ENCODE results near the gene CYP26C1. TPM values are rescaled to one million over a fixed set of nuclear protein-coding genes. Genes with fewer than 3 reads are reported as not detected.

Gene CYP26C1
- total and polyA plus RNA-seq, 2 of the 4 experiments (the other 2 are of a cell fraction): 0.02 TPM; not detected in 1

DNA sequence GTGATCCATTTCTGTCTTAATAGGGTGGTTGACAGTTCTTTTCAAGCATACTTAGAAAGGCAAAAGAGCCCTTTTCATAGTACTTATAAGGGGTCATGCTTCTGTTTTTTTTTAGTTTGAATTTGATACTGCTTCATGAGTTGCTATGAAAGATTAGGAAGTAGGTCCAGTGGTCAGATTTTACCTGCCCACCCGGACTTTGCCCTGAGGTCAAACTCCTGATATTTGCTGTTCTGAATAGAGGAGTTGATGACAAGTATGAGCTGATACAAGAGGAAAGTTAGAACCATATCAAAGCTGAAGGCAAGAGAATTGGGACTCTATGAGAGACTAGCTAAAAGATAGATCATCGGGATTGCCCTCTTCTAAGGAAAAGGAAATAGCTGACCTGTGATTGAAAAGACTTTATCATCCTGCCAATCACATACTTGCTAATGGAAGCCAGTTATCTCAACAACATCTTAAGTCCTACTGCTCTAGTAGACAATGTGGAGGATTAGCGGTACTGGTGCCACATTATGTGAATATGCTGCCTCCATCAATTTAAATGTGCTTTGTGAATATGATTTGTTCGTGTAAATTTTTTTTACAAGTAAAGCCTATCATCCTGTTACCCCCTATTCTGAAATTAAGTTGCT, 37.5 kb upstream of the CYP26C1 start:
- Histone ChIP-seq H2BK15ac (ENCODE audit: low read depth, low read length) (no peak overlapping the region), H4K20me1 (ENCODE audit: insufficient read depth, low read length) (no peaks in the 10 kb centered on the region), H3K23ac (ENCODE audit: low read depth, low read length) (no peak overlapping the region), H2BK20ac (ENCODE audit: low read depth, low read length) (no peak overlapping the region), H3K4ac (ENCODE audit: low read depth, low read length) (no peak overlapping the region), H3K18ac (ENCODE audit: low read depth, low read length) (no peak overlapping the region), H4K5ac (ENCODE audit: low read depth, low read length) (no peak overlapping the region), H3K14ac (replicated peaks; ENCODE audit: low read depth, low read length) (no peak overlapping the region), H3K4me1 (ENCODE audit: control insufficient read depth, insufficient read depth, low read length) (no peaks in the 10 kb centered on the region), H4K91ac (ENCODE audit: insufficient read depth, low read depth, low read length) (no peak overlapping the region), H3K36me3 (ENCODE audit: control insufficient read depth, insufficient read depth, low read length) (no peaks in the 10 kb centered on the region), H2AK5ac (ENCODE audit: low read depth, low read length) (no peak overlapping the region), H3K4me3 (ENCODE audit: insufficient read depth, low read depth, low read length) (no peak overlapping the region), H3K4me2 (ENCODE audit: low read depth, low read length) (no peak overlapping the region), H2AK9ac (replicated peaks; ENCODE audit: low read depth, low read length, poor library complexity) (no peak overlapping the region), H3K79me1 (ENCODE audit: low read depth in 1 of 2, low read length in 2 of 2) (no peaks in the 10 kb centered on the region), H3K9me3 (ENCODE audit: control insufficient read depth, insufficient read depth, low read length) (peaks cover 2% of the 10 kb centered on the region), H3K27ac (ENCODE audit: insufficient read depth, low read length) (no peak overlapping the region), H2AFZ (replicated peaks; ENCODE audit: low read length, poor library complexity) (no peak overlapping the region), H4K8ac (ENCODE audit: low read depth in 2 of 2, low read length in 2 of 2) (no peak overlapping the region), H2BK120ac (ENCODE audit: low read depth, low read length) (no peak overlapping the region), H2BK5ac (ENCODE audit: low read depth, low read length, poor library complexity, severe bottlenecking) (no peak overlapping the region), H3K9ac (ENCODE audit: low read depth, low read length) (no peak overlapping the region), H3K56ac (ENCODE audit: extremely low read depth, insufficient read depth, low read length) (no peak overlapping the region), H3K27me3 (ENCODE audit: control insufficient read depth, insufficient read depth, low read length) (no peaks in the 10 kb centered on the region), H3K9me1 (ENCODE audit: insufficient read depth, low read length) (no peaks in the 10 kb centered on the region)
- dilution Hi-C loops (cut with HindIII; ENCODE audit: low sequenced_read_pairs, unreplicated experiment) (no loop called here), intact Hi-C loops (cut with micrococcal nuclease) (no loop called here), in situ Hi-C loops (cut with MboI; ENCODE audit: low sequenced_read_pairs) (no loop called here)
- no TSS peak for BruUV-seq (replicated peaks)
- WGBS, 2 experiments (ENCODE audit: extremely low coverage in 2 of 2, insufficient read length in 1 of 2): no CpG with 5 or more reads among the region's 4 CpGs
- ChIA-PET POLR2A (ENCODE audit: unreplicated experiment) (no interaction called here), CTCF (interaction anchor here (0.6 to 1.4 kb wide), 4 partner anchors 10 to 178 kb away, joined by 4 to 6 read pairs (median 4); no protein-coding TSS in a partner anchor)
- no peak for ATAC-seq (ENCODE audit: low read depth)
- no peak for DNase-seq
- no peak for TF ChIP-seq MAZ (IDR thresholded peaks at IDR 0.05; ENCODE audit: borderline replicate concordance, low read depth, low read length)
- no peak for TF ChIP-seq USF2 (IDR thresholded peaks at IDR 0.05; ENCODE audit: low read depth, low read length)
- TF ChIP-seq BHLHE40 (IDR thresholded peaks at IDR 0.05; ENCODE audit: low read depth, low read length): no peak
- TF ChIP-seq CEBPB (IDR thresholded peaks at IDR 0.05; ENCODE audit: low read depth, low read length): no peak
- TF ChIP-seq RCOR1 (IDR thresholded peaks at IDR 0.05; ENCODE audit: insufficient replicate concordance, low read length): no peak
- no peak for TF ChIP-seq NFE2L2 (IDR thresholded peaks at IDR 0.05; ENCODE audit: low read depth, low read length)
- TF ChIP-seq RFX5 (IDR thresholded peaks at IDR 0.05; ENCODE audit: low read depth, low read length): no peak
- TF ChIP-seq, protein P1, sequence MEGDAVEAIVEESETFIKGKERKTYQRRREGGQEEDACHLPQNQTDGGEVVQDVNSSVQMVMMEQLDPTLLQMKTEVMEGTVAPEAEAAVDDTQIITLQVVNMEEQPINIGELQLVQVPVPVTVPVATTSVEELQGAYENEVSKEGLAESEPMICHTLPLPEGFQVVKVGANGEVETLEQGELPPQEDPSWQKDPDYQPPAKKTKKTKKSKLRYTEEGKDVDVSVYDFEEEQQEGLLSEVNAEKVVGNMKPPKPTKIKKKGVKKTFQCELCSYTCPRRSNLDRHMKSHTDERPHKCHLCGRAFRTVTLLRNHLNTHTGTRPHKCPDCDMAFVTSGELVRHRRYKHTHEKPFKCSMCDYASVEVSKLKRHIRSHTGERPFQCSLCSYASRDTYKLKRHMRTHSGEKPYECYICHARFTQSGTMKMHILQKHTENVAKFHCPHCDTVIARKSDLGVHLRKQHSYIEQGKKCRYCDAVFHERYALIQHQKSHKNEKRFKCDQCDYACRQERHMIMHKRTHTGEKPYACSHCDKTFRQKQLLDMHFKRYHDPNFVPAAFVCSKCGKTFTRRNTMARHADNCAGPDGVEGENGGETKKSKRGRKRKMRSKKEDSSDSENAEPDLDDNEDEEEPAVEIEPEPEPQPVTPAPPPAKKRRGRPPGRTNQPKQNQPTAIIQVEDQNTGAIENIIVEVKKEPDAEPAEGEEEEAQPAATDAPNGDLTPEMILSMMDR (conservative IDR thresholded peaks at IDR 0.05; ENCODE audit: low read depth, low read length): no peak
- no peak for TF ChIP-seq FOS (IDR thresholded peaks at IDR 0.05; ENCODE audit: low read depth, low read length)
